IPS-NIHi11 (cell line): Measurements from ENCODE around the gene MB.

Experiments used
- DNase-seq: peaks from one replicate; pipeline ENCODE4 v3.0.0; 2012; ENCODE audit warnings: mixed read lengths, low spot score

The MB gene

DNA sequence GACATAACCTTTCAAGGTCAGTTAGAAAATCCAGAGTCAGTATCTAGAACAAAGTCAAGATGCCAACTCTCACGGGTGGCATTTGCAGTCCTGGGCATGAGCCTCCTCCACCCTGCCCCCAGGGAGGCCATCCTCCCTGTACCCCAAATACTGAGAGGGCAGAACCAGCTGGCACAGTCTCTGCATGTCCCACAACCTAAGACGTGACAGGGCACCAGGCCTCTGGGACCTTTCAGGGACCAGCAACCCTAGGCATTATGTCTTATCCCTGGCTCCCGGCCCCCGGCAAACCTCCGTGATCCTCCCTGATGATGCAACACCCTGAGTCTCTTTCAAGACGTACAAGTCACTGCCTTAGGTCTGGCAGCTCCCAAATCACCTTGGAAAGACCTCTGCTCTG lies 2.0 kb downstream of the MB start:
- DNase-seq, result no peak

DNA sequence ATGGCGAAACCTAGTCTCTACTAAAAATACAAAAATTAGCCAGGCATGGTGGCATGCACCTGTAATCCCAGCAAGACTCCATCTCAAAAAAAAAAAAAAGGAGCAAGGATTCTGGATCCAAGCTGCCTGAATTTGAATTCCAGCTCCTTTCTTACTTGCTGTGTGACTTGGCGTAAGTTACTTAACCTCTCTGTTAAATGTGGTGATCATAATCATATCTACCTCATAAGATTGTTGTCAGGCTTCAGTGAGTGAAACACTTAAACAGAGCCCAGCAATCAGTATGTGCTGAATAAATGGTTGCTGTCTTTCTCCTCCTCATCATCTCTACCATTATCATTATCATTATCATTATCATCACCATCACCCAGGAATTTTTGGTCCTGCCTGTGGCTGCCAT lies 2.7 kb downstream of the MB start:
- no peak for DNase-seq

DNA sequence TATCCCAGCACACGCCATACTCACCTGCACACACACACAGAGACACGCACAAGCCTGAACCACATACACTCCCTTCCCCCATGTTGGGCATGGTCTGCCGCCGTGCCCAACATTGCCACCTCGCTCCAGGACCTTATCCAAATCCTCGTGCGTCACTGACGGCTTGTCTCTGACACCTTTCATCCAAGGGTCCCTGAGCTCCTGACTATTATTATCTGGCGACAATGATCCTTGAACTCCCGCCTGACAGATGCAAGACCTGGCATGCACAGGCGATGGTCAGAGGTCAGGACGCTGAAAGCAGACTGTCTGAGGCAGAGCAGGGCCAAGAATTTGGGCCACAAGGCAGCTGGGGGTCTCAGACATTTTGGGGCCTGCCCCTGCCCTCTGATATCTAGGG lies 4.2 kb downstream of the MB start:
- DNase-seq, result no peak

DNA sequence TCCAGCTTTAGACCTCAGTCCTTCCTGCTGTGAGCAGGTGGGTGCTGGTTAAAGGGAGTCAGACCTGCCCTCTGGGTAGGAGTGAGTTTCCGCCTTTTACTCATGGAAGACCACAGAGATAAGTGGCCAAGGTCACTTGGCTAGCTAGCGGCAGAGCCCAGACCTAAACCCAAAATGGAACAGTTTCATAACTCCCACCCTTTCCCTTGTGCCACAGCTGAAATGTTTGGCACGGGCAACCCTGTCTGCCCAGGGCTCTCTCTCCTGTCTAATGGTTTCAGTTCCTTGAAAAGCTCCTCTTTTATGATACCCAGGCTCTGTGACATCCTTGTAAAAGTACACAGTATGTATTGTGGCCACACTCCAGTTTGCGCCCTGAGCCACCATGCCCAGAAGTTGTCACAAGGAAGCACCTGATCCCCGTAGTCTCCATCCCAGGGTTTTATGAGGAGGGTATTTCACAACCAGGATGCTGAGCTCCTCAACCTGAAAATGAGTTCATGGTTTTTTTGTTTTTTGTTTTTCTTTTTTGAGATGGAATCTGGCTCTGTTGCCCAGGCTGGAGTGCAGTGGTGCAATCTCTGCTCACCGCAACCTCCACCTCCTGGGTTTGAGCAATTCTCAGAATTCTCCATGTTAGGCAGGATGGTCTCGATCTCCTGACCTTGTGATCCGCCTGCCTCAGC lies 5.1 kb downstream of the MB start:
- no peak for DNase-seq

DNA sequence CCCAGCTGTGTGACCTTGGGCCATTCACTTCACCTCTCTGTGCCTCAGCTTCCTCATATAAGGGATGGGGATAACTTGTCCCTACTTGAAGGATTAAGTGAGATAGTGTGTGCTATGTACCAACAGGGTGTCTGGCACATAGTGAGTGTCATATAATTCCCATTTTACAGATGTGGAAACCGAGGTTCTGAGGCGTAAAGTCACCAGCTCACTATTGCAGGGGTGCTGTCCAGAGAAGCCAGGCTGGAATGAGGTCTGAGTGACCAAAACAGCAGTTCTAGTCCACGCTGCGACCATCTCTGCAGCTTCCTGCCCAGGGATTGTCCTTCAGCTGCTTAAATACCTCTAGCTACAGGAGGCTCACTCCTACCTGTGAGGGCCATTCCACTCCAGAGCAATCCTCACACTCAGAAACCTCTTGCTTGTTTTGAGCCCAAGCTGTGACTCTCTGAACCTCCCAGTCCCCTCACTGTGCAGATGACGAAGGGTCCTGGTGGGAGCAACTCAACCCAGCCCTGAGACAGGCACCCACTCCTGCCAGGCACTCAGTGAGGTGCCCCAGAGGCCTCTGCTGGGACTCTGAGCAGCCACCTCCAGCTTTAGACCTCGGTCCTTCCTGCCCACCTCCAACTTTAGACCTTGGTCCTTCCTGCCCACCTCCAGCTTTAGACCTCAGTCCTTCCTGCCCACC lies 5.8 kb downstream of the MB start:
- no peak for DNase-seq

DNA sequence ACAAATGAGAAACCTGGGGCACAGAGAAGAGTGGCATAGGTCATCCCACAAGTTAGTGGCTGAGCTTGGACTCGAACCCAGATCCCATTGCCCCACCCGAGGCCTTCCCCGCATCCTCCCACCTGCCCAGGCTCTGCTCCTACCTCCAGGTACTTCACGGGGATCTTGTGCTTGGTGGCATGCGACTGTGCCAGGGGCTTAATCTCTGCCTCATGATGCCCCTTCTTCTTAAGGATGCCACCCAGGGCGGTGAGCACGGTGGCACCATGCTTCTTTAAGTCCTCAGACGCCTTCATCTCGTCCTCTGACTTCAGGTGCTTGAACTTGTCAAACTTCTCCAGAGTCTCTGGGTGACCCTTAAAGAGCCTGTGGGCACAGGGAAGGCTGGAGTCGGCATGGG lies 6.4 kb downstream of the MB start:
- no peak for DNase-seq

DNA sequence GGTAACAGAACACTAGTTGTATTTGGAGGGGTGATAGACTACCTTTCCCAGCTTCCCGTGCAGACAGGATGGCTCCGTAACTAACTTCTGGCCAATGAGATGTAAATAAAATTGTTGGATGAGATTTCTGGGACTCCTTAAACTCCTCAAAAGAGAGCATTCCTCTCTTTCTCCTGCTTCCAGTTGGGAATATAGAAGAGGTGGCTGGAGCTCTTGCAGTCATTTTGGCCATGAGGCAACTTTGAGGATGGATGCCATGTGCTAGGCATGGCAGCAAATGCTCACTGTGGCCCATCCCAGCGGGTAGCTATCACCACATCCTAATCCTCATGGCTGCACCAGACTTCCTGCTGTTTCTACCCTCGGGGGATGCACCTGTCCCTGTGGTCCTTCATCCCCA lies 7.4 kb downstream of the MB start:
- DNase-seq, result no peak

DNA sequence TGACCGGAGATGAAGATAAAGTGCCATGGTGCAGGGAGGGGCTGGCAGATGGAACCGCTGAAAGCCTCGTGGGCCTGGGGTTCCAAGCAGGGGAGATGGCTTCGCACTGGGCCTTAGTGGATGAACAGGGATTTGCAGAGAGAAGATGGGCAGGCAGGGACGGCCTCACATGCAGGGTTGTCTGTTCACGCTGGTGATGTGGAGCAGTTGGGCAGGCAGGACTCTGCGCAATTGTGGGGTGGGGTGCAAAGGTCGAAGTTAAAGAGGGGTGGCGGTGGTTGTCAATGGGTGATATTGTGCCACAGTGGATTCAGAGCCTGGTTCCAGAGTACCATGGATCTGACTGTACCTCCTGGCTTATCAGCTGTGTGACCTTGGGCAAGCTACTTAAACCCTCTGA lies 7.9 kb downstream of the MB start:
- DNase-seq, result no peak

DNA sequence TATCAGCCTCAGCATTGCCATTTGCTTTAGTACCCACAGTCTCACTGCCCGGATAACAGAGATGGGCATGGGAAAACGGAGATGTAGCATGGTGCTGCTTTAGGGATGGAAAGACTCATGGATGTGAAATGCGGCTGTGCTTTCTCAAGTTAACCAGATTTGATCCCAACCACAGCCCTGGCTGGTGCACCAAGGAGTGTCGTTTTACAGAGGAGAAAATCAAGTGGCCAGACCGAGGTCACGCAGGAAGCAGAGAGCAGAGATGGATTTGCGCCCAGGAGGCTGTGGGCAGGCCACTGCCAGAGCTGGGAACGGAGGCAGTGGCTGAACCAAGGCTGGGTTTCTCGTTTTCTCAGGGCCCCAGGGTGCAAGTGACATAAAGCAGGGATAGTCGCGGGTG lies 9.0 kb downstream of the MB start:
- DNase-seq, result no peak

DNA sequence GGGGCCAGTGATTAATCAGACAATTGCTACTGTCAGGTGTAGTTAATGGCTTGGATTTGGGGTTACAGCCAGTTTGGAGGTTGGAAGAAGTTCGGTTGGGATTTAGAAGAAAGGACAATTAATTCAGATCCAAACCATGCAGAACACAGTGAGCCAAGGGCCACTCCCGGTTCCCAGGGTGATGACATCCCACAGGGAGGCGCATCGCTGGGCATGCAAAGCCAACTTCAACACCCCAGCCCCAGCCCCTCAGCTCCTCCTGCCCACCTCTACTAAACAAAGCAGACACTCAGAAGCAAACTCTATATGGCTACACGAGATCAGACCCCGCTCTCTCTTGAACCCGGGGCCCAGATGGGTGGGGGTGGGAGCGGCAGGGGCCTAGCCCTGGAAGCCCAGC lies 10.2 kb downstream of the MB start:
- no peak for DNase-seq

DNA sequence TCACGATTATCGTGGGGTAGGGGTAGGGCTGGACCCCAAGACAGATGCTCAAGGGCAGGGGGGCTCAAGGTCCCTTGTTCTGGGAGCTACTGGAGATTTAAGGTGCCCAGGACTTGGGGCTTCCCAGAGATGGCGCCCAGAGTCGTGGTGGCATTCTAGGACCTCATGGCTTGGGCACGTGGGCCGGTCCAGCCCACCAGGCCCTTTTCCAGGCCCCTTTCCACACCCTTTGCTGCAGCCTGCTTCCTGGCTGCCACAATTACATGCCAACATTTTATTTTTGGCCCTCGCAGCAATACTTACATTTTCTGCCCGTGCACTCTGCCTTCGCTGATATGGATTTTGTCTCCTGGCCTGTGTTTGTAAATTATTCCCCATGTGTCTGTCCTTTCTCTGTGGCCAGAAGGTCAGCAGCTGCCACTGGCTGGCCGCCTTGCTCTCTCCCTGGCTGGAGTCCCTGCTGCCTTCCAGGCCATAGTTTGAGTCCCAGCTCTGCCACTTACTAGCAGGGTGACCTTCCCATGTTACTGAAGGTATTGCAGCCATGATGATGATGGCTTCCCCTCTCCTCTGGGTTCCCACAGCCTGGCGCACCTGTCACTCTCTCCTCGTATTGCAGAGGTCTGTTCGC lies 11.2 kb downstream of the MB start:
- no peak for DNase-seq

DNA sequence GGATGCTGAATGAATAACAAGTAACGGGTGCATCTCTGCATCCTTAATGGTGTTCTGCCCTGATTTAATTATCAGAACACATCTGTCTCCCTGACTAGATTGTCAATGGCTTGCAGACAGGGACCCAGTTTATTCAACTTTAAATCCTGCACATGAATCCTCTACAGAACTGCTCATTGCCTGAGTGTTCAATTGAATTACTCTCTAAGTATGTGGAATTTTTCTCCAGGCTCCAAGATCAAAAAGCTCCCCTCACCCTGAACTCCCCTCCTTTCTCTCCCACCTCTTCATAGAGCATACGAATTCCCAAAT lies 11.8 kb downstream of the MB start:
- DNase-seq, result no peak

DNA sequence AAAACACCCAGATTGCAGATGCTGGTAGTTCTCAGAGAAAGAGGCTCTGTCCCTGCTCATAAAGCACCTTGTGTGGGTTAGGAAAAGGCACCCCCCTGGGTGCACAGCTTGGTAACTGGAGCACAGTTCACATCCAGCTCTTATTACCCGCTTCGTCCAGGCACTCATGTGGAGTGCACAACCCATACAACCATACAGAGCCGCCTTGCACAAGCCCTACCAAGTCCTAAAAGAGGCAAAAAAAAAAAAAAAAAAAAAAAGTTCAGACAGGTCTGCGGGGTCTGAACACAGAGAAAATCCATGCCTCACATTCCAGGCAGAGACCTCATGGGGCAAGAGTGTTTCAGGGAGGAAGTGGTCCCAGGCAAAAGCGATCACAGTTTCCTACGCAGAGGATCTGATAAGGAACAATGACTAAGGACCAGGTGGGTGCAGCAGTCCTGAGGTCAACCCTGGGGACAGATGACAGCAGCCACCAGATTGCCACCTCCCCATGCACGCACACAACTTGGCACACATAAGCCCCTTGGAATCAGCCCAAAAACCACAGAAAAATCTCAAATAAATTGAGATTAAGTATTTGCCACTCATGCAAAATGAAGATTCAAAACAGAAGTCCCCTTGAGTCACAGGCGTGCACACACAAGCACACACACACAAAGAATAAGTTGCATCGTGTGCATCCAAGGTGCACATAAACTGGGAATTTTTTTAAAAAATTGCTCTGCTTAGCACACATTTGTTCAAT lies 12.3 kb downstream of the MB start:
- DNase-seq, result no peak

DNA sequence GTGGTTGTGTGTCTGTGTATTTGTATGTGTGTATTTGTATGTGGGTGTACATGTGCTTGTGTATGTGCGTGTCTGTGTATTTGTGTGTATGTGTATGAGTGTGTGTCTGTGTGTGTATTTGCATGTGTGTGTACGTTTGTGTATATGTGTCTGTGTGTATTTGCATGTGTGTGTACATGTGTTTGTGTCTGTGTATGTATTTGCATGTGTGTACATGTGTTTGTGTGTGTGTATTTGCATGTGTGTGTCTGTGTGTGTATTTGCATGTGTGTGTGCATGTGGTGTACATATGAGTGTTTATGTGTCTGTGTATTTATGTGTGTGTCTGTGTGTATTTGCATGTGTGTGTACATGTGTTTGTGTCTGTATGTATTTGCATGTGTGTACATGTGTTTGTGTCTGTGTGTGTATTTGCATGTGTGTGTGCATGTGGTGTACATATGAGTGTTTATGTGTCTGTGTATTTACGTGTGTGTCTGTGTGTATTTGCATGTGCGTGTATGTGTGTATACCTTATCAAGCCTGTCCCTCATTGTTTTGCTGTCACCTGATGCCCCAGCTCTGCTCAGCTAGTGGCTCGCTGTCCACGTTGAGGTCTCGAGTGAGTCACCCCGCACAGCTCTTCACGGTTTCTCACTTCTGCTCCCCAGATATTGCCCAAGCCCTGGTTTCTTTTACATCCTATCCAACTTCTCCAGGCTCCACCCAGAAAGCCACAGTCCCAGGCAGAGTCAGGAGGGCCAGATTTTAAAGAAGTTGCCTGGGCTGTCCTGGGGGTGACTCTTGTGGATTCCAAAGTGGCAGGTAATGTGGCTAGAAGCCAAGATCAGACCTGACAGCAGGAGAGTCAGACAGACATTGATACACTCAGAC lies 15.2 kb downstream of the MB start:
- DNase-seq, result no peak

DNA sequence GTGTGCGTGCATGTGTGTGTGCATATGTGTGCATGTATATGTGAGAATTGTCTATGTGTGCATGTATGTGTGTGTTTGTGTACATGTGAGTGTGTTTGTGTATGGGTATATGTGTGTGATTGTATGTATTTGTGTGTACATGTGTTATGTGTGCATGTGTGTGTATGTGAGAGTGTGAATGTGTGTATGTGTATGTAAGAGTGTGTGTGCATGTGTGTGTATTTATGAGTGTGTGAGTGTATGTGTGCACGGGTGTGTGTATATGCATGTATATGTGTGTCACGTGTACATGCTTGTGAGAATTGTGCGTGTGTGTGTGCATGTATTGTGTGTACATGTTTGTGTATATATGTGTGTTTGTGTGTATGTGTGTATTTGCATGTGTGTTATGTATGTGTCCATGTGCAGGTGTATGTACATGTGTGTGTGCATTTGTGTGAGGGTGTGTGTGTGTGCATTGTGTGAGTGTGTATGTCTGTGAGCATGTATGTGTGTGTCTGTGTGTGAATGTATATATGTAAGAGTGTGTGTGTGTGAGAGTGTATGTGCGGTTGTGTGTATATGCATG lies 16.0 kb downstream of the MB start:
- no peak for DNase-seq

DNA sequence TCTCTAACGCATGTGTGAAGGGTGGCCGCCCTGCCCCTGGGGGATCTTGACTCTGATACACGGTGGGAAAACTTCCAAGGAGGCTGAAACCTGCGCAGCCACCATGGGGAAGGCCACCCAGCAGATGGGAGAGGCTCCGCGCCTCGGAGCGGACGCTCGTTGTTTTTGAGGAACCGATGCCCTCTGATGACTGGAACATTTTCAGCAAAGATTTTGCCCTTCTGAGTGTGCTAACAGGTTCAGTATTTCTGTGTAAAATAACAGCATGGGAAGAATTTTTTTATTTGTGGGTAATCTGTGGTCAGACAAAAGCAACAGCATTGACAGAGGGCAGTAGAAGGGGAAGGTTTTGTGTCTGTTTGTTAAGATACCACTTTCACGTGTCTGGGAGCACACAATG lies 16.7 kb downstream of the MB start:
- no peak for DNase-seq

DNA sequence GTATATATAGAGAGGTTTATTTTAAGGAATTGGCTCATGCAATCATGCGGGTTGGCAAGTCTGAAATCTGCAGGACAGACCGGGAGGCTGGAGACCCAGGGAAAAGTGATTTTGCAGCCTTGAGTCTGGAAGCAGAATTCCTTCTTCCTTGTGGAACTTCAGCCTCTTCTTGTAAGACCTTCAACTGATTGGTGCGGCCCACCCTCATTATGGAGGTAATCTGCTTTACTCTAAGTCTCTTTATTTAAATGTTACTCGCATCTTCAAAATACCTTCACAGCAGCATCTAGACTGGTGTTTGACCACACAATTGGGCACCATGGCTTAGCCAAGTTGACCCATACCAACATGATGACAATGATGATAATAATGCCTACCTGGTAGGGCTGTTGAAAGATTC lies 17.8 kb downstream of the MB start:
- DNase-seq, result no peak

DNA sequence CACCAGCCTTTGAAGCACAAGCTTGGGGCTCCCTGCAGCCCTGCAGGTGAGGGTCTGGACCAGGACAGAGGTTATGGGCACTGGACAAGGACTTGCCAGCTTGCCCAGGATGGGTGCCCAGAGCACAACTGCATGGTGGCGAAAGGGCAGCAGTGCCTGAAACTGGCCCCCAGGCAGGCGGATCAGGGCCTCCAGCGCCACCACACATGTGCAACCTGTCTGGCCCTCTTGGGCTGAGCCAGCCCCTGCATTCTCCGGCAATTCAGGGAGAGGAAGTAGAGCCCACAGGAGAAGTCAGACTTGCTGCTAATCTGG lies 18.8 kb downstream of the MB start:
- no peak for DNase-seq

DNA sequence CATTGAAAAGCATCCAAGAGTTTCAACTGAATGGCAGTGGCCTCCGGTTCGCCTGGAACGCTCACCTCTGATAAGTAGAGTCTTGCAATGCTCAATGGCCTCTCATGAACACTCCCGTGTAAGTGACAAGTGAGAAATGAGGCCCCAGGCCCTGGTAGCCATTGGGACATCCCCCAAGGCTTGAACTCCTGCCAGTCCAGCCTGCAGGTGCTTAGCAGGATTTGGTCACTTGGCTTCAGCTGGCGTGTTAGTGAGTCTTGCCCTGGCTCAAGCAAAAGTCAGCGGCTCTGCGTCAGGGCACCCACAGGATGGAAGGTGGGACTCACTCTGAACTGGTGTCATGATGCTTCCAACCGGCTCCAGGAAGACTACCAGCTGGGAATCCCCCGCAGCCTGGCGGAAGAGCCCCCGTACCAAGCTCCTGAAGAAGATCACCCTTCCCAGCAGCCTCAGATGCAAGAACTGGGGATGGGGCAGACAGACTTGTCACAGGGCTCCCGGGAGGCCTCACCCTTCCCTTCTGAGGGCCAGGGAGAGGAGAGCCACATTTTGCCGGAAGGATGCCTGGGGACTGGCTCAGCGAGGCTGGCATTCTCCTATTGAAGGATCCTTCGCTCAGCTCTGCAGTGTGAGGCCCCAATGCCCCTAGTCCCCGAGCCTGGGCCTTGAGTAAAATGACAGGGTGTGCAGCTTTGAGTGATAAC lies 19.3 kb downstream of the MB start:
- DNase-seq, result no peak

DNA sequence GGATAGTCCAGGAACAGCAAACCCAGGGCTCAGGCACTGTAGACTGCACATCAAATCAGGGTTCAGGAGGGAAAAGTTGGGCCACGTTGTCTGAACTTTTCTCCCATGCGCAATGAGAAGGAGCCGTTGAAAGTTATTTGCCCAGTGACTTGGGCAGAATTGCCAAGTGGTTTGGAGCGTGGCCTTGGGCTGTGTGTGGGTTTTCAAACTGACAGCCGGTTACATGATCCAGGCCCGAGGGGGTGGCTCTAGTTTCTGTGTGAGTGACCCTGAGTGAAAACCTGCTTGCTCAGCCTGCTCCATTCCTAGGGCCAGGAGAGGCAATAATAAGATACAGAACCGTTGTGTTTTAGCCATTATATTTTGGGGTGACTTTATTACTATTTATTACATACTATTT lies 20.3 kb downstream of the MB start:
- no peak for DNase-seq

DNA sequence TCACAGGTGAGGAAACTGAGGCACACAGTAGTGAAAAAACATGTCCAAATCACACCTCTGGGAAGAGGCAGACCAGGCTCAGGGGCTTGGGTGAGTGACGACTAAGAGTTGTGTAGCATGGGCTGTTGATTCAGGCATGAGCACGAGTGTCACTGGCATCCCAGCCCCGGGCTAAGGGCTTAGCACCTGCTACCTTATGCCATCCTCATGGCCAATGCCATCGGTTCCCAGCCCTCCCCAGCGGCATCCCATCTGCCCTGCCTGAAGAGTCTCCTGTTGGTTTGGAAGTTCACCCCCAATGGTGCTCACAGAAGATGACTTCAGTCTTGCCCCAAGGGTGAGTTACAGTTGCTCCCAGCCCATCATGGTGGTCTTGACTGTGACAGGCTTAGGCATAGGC lies 22.4 kb downstream of the MB start:
- DNase-seq, result no peak
